HG03521 (cell line): ENCODE results near the gene PALMD.

ENCODE experiments used
- ATAC-seq: cut with Tn5 transposase; IDR thresholded peaks from one replicate; pipeline ENCODE4 v1.9.1; 2021; ENCODE audit warnings: mild to moderate bottlenecking, moderate library complexity; ENCODE audit not compliant: unreplicated experiment

Gene PALMD

GRCh38 chr1:99657213-99658030 is 11.5 kb downstream of the PALMD start:
- ATAC-seq = no peak

- no peak for ATAC-seq
Measured at GRCh38 chr1:99658031-99658290, 12.0 kb downstream of the PALMD start.

- ATAC-seq = no peak
Measured at GRCh38 chr1:99659755-99660210, 13.9 kb downstream of the PALMD start.

GRCh38 chr1:99660496-99660895 is 14.6 kb downstream of the PALMD start:
- ATAC-seq = no peak

GRCh38 chr1:99661780-99662179 is 15.9 kb downstream of the PALMD start:
- no peak for ATAC-seq

- no peak for ATAC-seq
Measured at GRCh38 chr1:99662539-99663080, 16.7 kb downstream of the PALMD start.

GRCh38 chr1:99663501-99663900 is 17.6 kb downstream of the PALMD start:
- ATAC-seq = no peak

GRCh38 chr1:99665212-99665611 is 19.3 kb downstream of the PALMD start:
- no peak for ATAC-seq

- no peak for ATAC-seq
Measured at GRCh38 chr1:99669376-99669775, 23.5 kb downstream of the PALMD start.

- no peak for ATAC-seq
Measured at GRCh38 chr1:99669821-99670220, 23.9 kb downstream of the PALMD start.

GRCh38 chr1:99670583-99670982 is 24.7 kb downstream of the PALMD start:
- ATAC-seq = no peak

GRCh38 chr1:99672038-99672437 is 26.1 kb downstream of the PALMD start:
- ATAC-seq = no peak

- ATAC-seq = no peak
Measured at GRCh38 chr1:99672530-99673213, 26.8 kb downstream of the PALMD start.

GRCh38 chr1:99673315-99673714 is 27.4 kb downstream of the PALMD start:
- ATAC-seq = no peak

GRCh38 chr1:99674115-99675064 is 28.5 kb downstream of the PALMD start:
- ATAC-seq = no peak

GRCh38 chr1:99675292-99675691 is 29.4 kb downstream of the PALMD start:
- no peak for ATAC-seq

GRCh38 chr1:99675994-99676393 is 30.1 kb downstream of the PALMD start:
- no peak for ATAC-seq

GRCh38 chr1:99676876-99677275 is 31.0 kb downstream of the PALMD start:
- no peak for ATAC-seq

- ATAC-seq = no peak
Measured at GRCh38 chr1:99677416-99677815, 31.5 kb downstream of the PALMD start.

- no peak for ATAC-seq
Measured at GRCh38 chr1:99680270-99680669, 34.4 kb downstream of the PALMD start.

GRCh38 chr1:99681583-99681982 is 35.7 kb downstream of the PALMD start:
- ATAC-seq = no peak
